Bronchial epithelial cell (primary cell): ENCODE measurements around the gene RPP25L. TPM values are rescaled to one million over a fixed set of nuclear protein-coding genes. Genes with fewer than 3 reads are reported as not detected.

Experiments used
- DNase-seq: peaks from one replicate; pipeline ENCODE4 v3.0.0-alpha.2; 2010; ENCODE audit warnings: low read depth
- FAIRE-seq: peaks from 2 replicates; lab custom pipeline; 2011; peaks lifted over from hg19 to GRCh38; lab: Jason Lieb, UNC
- H3K27me3 ChIP-seq: 2 replicates; pipeline ENCODE4 v1.5.1; 2011; ENCODE audit warnings: low read length; ENCODE audit not compliant: control insufficient read depth, insufficient read depth
- H3K36me3 ChIP-seq: 2 replicates; pipeline ENCODE4 v1.5.1; 2011; ENCODE audit warnings: low read length; ENCODE audit not compliant: control insufficient read depth, insufficient read depth
- H3K4me3 ChIP-seq: 2 replicates; pipeline ENCODE4 v1.5.1; 2011; ENCODE audit warnings: mild to moderate bottlenecking, low read depth, low read length, control low read depth
- CTCF ChIP-seq: IDR thresholded peaks from 2 replicates; pipeline ENCODE4 v1.5.1; 2011; ENCODE audit warnings: mild to moderate bottlenecking, moderate library complexity, low read length, control low read depth, inconsistent platforms; ENCODE audit not compliant: insufficient read depth, severe bottlenecking
- total RNA-seq: library from RNA; depleted of rRNA; stranded (reverse); fragments of >200 nt; gene quantifications from 2 replicates; pipeline ENCODE4 v1.2.1, GENCODE V29; 2014

Gene RPP25L
- total RNA-seq, 1 donor from 2014 or later = 45.8 TPM

GRCh38 chr9:34573599-34574325, 38.1 kb downstream of the RPP25L start:
- Histone ChIP-seq H3K36me3 (no peaks in the 10 kb centered on the region), H3K27me3 (peaks cover 32% of the 10 kb centered on the region), H3K4me3 (no peak overlapping the region)
- TF ChIP-seq CTCF = no peak
- FAIRE-seq (no peak), DNase-seq (no peak)

GRCh38 chr9:34572628-34573027, 39.3 kb downstream of the RPP25L start:
- Histone ChIP-seq H3K4me3 (no peak overlapping the region), H3K27me3 (peaks cover 33% of the 10 kb centered on the region), H3K36me3 (no peaks in the 10 kb centered on the region)
- FAIRE-seq (peak; percentile 98), DNase-seq (no peak)
- no peak for TF ChIP-seq CTCF

GRCh38 chr9:34572092-34572491, 39.8 kb downstream of the RPP25L start:
- H3K36me3 ChIP-seq = no peaks in the 10 kb centered on the region
- FAIRE-seq = no peak
- H3K27me3 ChIP-seq = peaks cover 32% of the 10 kb centered on the region
- no peak for DNase-seq
- TF ChIP-seq CTCF = no peak
- no peak overlapping the region for H3K4me3 ChIP-seq

GRCh38 chr9:34571481-34571810, 40.5 kb downstream of the RPP25L start:
- Histone ChIP-seq H3K36me3 (no peaks in the 10 kb centered on the region), H3K27me3 (peaks cover 32% of the 10 kb centered on the region), H3K4me3 (no peak overlapping the region)
- DNase-seq (no peak), FAIRE-seq (no peak)
- TF ChIP-seq CTCF = no peak

- Histone ChIP-seq H3K4me3 (no peak overlapping the region), H3K27me3 (peaks cover 29% of the 10 kb centered on the region), H3K36me3 (no peaks in the 10 kb centered on the region)
- no peak for FAIRE-seq
- no peak for DNase-seq
- no peak for TF ChIP-seq CTCF
Measured at GRCh38 chr9:34570809-34571480, 41.0 kb downstream of the RPP25L start.

- no peak for TF ChIP-seq CTCF
- no peaks in the 10 kb centered on the region for H3K36me3 ChIP-seq
- DNase-seq (no peak), FAIRE-seq (peak; percentile 58)
- no peak overlapping the region for H3K4me3 ChIP-seq
- peaks cover 28% of the 10 kb centered on the region for H3K27me3 ChIP-seq
Measured at GRCh38 chr9:34570376-34570775, 41.5 kb downstream of the RPP25L start.
